NCI-H460 (cell line): Measurements from ENCODE around the gene S100B. TPM values are rescaled to one million over a fixed set of nuclear protein-coding genes. Genes with fewer than 3 reads are reported as not detected.
"Not testable (repeated sequence)": the region's sequence is repeated elsewhere in the genome, so short reads cannot be mapped to it uniquely, and the experiment has no call there.

Source experiments
- DNase-seq: peaks from one replicate; pipeline ENCODE4 v3.0.0-alpha.2; 2016; ENCODE audit warnings: low read depth; ENCODE audit errors: extremely low read depth
- total RNA-seq: library from RNA; depleted of rRNA; stranded (reverse); fragments of >200 nt; shearing (Covaris generic); gene quantifications from 2 replicates; pipeline ENCODE4 v1.2.3, GENCODE V29; 2014

The S100B gene
- total RNA-seq, 1 experiment from 2014 or later = not detected

DNA sequence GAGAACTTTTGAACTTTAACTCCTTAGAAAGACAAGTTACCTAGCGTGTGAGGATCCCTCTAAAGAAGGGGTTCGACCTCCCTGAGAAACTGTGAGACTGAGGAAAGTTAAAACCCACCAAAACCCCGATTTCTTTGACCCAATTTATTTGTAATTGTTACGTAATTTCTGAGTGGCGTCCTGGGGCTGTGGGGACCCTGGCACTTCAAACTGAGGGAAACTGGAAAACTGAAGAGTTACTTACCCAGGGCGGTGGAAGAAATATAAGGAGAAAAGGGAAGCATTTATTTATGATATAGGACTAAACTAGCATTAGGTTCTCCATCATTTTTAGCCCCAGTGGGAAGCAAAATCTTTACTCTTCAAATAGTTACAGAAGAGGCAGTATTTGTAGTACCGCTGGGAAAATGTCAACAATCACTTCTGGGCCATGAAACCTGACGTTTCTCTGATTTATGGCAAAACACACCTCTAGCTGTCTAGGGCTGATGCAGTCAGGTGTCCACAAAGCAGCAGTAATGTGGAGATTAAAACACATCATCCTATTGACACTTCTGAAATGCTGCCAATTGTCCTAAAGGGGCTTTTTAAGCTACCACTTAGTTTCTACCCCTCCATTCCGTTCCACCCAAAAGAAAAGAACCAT lies 430 bp downstream of the S100B start:
- no peak for DNase-seq

DNA sequence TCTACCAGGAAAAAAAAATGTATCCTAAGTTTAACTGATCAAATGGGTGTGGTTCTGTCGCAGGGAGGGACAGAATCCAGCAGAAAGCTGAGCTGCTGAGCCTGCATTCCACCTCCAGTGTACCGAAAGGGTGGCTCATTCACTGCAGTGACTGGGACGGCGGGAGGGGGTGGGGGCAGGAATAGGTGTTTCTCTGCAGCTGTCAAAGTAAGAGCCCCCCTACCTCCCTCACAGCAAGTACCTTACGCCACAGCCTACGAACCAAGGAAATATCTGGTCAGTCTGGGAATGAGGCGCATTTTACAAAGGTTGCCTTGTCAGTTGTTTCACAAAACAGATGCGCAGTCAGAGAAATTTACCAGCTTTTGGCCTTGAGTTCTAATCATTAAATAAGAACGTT lies 1.7 kb downstream of the S100B start:
- DNase-seq = no peak

DNA sequence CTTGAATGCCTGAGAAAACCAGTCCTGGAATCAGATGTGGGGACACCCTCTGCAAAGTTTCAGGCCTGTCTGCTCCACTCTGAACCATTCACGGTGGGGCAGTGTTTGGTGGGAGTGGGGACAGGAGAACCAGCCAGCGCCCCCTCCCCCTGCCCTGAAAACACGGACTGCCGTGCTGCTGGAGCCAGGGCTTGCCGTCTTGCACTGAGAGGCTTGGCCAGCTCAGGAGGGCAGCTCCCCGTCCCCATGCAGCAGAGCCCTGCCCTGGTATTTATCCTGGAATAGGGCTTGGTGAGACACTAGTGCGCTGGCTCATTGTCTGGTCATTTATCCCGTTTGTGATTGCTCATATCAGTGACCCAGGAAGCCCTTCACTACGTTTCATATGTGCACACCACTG lies 3.9 kb downstream of the S100B start:
- DNase-seq = no peak

DNA sequence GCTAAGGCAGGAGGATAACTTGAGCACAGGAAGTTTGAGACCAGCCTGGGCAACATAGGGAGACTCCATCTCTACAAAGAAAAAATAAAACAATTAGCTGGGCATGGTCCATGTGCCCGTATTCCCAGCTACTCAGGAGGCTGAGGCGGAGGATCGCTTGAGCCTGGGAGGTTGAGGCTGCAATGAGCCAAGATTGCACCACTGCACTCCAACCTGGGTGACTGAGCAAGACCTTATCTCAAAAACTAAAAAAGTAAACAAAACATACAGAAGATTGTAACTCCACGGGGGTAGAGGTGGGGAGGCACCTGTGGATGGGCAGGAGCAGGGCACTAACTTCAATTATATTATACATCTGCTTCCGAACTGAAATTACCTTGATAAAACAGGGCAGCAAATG lies 4.6 kb downstream of the S100B start:
- no peak for DNase-seq

DNA sequence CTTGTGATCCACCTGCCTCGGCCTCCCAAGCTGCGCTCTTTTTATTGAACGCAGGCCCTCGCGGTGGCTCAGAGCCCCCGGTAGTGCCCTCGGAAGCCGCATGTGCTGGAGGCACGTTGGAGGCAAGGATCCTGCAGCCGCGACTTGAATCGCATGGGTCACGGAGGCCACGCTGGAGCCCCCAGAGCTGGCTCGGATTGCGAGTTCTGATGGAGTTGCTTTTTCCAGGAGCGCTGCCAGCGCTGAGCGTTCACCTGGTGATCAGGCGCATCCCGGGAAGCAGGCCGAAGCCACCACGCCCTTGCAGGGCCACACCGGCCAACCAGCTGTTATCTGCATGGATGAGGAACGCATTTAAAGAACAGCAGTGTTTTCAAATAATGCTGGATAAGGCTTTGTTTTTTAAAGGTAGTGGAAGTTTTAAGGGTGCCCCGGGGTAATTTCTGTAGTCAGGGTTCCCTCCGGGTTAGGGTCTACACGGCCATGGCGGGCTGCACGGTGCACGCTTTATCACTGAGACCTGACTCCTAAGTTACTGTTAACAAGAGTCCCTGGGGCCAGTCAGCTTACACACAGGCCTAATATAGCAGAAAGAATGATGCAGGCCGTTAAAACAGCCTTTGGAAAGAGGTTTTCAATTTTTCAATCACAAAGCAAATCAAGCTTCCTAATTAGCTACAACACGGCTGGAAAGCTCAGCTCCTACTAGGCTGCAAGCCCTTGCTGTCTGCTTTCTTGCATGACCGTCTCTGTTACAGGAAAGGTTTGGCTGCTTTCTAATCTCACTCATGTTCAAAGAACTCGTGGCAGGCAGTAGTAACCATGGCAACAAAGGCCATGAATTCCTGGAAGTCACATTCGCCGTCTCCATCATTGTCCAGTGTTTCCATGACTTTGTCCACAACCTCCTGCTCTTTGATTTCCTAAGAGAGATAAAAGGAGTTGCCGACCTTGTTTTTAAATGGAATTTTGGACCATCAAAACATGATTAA lies 6.0 kb downstream of the S100B start:
- DNase-seq = no peak

DNA sequence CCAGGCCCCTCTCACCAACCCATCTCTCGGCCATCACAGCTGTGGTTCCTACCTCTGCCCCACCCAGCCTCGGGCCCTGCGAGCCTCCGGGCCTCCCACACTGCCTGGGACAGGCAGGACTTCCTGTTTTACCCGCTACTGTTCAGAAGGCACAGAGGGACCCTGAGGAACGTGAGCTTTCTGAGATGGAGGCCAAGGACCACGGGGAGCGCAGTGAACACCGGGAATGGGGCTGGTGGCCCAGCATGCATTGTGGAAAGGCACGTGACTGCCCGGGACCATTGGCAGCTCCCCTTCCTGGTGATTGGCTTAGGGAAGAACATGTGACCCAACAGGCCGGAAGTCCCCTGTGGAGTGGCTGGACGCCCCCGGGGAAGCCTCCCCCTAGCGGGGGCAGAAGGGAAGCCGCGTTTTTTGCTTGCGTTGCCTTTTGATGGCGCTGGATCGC lies 7.0 kb downstream of the S100B start:
- no peak for DNase-seq

DNA sequence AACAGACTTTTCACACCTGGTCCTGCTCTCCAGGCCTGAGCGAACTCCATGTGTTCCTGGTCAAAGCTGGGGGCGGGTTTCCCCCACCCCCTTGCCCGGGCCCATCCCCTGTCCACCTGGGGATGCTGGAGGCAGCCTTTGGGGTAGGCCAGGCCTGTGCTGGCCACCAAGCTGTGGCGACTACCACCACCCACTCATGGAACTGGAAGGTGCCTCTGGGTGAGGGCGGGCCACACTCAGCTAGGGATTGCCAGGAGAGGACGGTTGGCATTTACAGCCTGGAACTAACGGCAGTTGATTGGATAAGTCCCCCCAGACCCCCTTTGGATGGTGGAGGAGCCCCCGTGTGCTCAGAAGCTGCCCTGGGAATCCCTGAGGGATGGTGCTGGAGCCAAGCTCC lies 7.9 kb downstream of the S100B start:
- DNase-seq = no peak

DNA sequence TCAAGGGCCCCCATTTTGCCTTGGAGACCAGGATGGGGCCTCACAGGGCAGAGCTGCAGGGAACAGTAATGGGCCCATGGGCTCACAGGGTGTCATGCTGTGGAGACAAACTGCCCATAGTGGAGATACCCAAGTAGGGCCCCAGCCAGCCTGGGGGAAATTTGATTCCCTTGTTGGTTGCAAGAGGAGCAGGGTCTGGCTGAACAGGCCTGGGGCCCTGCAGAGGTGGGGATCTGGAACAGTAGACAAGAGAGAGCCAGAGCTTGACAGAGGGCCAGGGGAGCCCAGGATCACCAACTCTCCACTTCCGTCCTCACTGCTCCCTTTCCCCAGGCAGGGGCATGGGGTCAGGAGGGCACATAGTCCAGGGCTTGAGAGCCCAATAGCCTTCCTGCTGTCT lies 8.7 kb downstream of the S100B start:
- no peak for DNase-seq

DNA sequence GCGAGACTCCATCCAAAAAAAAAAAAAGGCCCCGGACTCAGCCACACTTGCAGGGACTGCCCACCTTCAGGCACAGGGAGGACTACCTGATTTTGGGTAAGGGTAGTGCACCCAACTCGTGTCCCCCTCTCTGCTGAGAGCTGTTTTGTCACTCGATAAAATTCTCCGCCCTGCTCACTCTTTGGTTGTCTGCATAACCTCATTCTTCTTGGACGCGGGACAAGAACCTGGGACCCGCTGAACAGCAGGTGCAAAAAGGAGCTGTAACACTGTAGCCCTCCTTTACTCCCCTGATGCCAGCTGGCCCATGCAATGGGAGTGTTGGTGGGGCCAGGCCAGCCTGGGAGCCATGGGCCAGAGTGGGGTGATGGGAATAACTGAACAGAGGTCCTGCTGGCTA lies 10.6 kb downstream of the S100B start:
- DNase-seq = no peak

DNA sequence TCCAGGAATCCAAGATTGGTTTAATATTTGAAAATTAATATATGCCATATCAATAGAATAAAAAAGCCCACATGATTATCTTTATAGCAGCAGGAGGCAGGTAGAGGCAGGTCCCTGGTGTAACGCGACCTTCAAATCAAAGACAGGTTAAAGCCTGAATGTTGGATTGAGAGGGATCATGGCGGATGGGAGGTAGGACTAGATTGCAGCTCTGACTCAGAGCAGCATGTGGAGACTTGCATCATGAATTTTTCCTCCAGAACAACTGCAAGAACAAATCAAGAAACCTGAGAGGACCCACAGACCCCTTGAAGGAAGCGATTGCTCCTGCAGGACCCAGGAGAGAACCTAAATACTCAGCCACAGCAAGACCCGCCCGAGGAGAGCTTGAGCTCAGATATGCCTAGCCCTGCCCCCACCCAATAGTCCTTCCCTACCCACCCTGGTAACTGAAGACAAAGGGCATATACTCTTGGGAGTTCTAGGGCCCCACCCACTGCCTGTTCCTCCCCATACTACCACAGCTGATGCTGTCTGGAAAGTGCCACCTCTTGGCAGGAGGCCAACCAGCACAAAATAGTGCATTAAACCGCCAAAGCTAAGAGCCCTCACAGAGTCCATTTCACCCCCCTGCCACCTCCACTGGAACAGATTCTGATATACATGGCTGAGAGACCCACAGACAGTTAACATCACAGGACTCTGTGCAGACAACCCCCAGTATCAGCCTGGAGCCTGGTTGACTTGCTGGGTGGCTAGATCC lies 19.5 kb downstream of the S100B start:
- no peak for DNase-seq

DNA sequence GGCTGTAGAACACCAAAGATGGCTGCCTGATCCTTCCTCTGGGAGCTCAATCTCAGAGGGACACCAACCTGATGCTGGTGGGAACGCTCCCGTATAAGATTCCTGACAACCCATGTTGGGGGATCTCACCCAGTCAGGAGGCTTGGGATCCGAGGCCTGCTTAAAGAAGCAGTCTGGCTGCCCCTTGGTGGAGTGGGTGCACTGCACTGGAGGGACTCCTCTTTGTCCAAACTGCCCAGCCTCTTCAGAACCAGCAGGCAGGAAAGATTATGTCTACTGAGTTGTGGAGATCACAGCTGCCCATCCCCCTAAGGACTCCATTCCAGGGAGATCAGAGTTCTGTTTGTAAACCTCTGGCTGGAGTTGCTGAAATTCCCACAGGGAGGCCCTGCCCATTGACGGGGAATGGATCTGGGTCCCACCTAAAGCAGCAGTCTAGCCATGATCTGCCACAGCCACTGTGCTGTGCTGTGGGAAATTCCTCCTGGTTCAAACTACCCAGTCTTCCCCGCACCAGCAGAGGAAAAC lies 23.0 kb downstream of the S100B start:
- no peak for DNase-seq

DNA sequence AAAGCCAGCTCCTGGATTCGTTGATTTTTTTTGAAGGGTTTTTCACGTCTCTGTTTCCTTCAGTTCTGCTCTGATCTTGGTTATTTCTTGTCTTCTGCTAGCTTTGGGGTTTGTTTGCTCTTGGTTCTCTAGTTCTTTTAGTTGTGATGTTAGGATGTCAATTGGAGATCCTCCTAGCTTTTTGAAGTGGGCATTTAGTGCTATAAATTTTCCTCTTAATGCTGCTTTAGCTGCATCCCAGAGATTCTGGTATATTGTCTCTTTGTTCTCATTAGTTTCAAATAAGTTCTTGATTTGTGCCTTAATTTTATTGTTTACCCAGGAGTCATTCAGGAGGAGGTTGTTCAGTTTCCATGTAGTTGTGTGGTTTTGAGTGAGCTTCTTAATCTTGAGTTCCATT lies 25.5 kb downstream of the S100B start:
- DNase-seq = not testable (repeated sequence)

DNA sequence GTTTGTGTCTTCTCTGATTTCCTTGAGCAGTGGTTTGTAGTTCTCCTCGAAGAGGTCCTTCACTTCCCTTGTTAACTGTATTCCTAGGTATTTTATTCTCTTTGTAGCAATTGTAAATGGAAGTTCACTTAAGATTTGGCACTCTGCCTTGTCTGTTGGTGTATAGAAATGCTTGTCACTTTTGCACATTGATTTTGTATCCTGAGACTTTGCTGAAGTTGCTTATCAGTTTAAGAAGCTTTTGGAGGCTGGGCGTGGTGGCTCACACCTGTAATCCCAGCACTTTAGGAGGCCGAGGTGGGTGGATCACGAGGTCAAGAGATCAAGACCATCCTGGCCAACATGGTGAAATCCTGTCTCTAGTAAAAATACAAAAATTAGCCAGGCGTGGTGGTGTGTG lies 27.1 kb downstream of the S100B start:
- DNase-seq = not testable (repeated sequence)

DNA sequence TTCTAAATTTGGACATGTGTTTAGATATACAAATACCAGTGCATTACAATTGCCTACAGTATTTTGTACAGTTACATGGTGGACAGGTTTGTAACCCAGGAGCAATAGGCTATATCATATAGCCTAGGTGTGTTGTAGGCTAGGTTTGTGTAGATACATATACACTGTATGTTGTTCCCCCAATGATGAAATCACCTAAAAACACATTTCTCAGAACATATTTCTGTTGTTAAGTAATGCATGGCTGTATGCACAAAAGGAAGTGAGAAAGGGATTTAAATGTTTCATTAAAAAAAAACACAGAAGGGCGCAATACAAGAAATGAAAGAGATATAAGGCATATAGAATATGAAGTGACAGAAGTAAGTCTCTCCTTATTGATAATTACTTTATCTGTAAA lies 32.0 kb downstream of the S100B start:
- no peak for DNase-seq

DNA sequence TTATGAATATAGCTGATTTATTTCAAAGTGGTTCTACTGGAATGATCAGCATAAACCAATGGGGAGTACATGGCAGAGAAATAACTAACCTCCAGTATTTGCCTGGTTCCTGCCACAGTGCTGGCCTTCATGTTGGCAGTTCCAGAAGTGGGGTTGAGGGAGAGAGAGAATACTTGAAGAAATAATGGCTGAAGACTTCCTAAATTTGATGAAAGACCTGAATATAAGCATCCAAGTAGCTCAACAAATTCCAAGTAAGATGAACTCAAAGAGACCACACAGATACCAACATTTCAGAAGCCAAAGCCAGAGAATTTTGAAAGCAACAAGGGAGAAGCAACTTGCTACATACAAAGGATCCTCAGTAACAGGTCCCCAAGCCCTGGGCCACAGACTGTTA lies 34.3 kb downstream of the S100B start:
- DNase-seq = no peak

DNA sequence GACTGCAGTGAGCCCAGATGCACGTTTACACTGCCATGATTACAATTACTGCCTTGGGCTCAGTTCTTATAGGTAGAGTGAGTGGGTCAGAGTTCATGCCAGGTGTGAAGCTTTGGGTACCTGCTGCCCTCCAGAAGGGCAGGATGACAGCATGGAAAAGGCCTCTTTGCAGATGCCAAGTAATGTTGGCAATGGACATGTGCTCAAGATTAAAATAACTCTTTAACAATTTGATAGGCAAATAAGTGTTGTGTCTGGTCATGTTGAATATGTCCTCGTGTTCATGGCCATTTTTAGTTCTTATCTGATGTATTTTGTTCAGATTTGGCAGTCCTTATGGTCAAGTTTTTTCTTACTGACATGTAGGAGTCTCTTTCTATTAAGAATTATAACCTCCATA lies 34.8 kb downstream of the S100B start:
- DNase-seq = no peak

DNA sequence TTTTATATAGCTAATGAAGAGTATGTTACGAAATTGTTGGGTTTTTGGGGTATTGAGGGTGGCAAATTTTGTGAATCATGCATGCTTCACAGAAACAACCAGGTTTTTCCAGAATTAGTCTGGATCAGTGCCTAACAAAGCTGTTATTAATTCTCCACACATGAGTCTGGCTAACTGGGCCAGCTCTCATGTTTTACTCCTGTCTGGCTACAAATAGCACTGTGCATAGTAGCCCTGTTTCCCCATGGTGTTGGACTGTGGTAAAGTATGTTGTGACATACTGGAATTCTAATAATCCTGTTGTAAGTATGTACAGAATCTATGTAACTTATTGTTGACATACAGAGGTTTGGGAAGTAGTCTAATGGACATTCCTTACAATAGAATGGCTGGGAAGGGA lies 35.8 kb downstream of the S100B start:
- no peak for DNase-seq

DNA sequence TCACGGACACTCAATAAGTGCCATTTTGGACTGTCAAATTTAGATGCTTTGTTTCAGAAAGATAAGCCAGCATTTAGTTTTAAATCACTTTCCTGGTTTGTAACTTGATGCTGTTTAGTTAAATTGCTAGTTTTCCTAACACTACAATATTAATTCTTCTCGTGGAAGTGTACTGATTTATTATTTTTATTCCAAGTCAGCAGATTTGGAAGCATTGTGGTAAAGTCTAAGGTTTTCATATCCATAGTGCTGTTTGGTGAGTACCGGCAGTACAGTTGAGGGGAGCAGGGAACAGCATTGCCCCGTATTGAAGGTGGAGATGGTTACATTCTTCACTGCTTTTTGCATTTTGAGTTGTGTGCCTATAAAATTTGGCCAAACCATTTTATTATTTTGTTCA lies 36.3 kb downstream of the S100B start:
- no peak for DNase-seq

DNA sequence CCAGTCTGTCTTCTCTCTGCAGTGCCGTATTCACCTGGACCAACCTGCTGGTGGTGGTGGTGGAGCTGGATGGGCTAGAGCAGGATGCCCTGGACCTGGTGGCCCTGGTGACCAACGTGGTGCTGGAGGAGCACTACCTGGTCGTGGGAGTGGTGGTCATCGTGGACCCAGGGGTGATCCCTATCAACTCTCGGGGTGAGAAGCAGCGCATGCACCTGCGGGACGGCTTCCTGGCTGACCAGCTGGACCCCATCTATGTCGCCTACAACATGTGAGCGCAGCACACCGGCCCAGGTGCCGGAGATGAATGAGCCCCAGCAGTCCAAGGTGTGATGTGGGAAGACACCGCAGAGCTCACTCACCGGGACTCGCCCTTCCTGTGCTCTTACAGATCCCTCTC lies 37.5 kb downstream of the S100B start:
- no peak for DNase-seq

DNA sequence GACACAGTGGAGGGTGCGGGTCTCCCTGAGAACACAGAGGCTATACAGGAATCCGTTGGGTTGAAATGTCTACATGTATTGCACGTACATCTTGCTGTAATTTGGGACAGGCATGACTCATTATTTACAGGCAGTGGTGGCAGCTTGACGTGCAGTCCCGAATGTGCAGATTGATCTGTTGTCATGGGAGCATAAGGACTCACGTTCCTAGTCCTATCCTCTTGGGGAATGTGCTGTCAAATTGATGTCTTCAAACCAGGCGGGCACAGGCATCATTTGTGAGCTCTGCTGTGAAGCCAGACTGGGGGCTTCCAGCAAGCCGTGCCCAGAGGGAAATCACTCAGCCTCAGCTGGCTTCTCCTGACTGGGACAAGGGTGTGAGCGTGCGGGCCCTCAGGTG lies 40.5 kb downstream of the S100B start:
- no peak for DNase-seq

DNA sequence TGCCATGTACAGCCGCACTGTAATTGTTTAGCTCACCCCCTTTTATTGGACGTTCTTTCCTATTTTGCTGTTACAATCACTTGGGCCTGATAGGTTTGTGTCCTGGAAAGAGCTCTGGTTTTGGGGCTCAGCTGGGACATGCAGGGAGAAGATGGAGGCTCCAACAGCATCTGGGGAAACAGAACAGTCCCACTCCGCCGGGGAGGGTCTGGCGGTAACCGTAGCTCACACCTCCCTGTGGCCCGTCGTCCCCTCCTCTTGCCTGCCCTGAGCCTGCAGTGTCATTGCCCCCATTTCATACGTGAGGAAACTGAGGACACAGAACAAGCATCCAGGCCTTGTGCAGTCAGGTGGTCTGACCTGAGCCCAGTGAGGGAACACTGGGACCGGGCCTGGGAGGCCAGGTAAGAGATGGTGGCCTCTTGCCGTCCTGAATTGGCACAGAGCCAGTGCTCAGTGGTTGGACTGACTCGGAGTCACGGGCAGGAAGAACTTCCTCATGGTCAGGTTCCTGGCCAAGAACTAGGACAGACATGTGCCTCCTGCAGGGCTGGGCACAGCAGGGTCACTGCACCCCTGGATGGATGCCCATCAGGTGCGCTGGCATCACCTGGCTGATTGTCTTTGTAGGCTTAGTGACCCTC lies 41.8 kb downstream of the S100B start:
- no peak for DNase-seq
